Ovary (tissue), 9 donors: ENCODE data around the gene DUSP22. TPM values are rescaled to one million over a fixed set of nuclear protein-coding genes. Genes with fewer than 3 reads are reported as not detected.

Experiments
- DNase-seq, 5 donors: peaks; one replicate each; pipeline ENCODE4 v3.0.0-alpha.2; 2019 to 2020
- H3K27ac ChIP-seq, 2 donors: fragments of 200-600 bp; one replicate each; pipeline versions ENCODE4 v1.5.1 to v1.8.0; 2019 to 2022
- H3K27me3 ChIP-seq: fragments of 200-600 bp; one replicate; pipeline ENCODE4 v1.8.0; 2022
- H3K36me3 ChIP-seq: fragments of 200-600 bp; sonication (generic); one replicate; pipeline ENCODE4 v1.5.1; 2019
- H3K4me1 ChIP-seq: one replicate; pipeline ENCODE4 v1.8.1; 2013; ENCODE audit warnings: mild to moderate bottlenecking, moderate library complexity; ENCODE audit not compliant: insufficient read depth
- H3K4me3 ChIP-seq: fragments of 200-600 bp; sonication (generic); one replicate; pipeline ENCODE4 v1.5.1; 2017
- H3K9me3 ChIP-seq, 2 donors: fragments of 200-600 bp in 1 of 2; sonication (generic) in 1 of 2; one replicate each; pipeline versions ENCODE4 v1.5.1 to v1.8.1; 2013 to 2019; ENCODE audit warnings: mild to moderate bottlenecking in 1 of 2, moderate library complexity in 1 of 2
- EP300 ChIP-seq: sonication (generic); formaldehyde crosslinking; IDR thresholded peaks from one replicate; pipeline ENCODE4 v1.6.1; 2017; ENCODE audit warnings: antibody characterized with exemption
- POLR2A ChIP-seq: fragments of 450-650 bp; IDR thresholded peaks from one replicate; pipeline ENCODE4 v1.6.1; 2017; ENCODE audit warnings: antibody characterized with exemption, mild to moderate bottlenecking, moderate library complexity
- WGBS, 3 donors: extraction: QIAGEN DNeasy Blood & Tissue Kit in 1 of 3; methylation state at CpG; one replicate each; pipeline versions ENCODE4 v1.1.5 to v1.1.7; 2013 to 2017; 5-methylcytosine and 5-hydroxymethylcytosine counted together
- intact Hi-C, 4 donors: fragments of 100-400 bp; cut with DNase I; formaldehyde crosslinking; loops; one replicate each; pipeline versions ENCODE4 v1.11.0 to v1.15.1; 2022 to 2023
- polyA plus RNA-seq, 2 donors: library from polyadenylated mRNA; stranded (reverse); fragments of 200-250 nt in 1 of 2; fragments of 350-450 nt in 1 of 2; fragmentation: Illumina TruSeq in 1 of 2; extraction: RNeasy Lipid Tissue Mini Kit (QIAGEN cat#74804) in 1 of 2; gene quantifications; one replicate each; pipeline ENCODE4 v1.2.3, GENCODE V29; 2013 to 2014
- total RNA-seq, 7 donors: library from RNA; depleted of rRNA in 2 of 7; stranded (reverse); fragments of >200 nt in 2 of 7; fragmentation: NEBNext Ultra II Directional in 3 of 7; extraction: Animal tissue kit (Norgen Biotek cat#: 25700) in 3 of 7; gene quantifications; one replicate each; pipeline versions ENCODE4 v1.1.0 to v1.2.4, GENCODE V29; 2016 to 2023
- TF ChIP-seq, protein P1 (sequence below), 3 donors: fragments of 450-650 bp in 2 of 3; fragments of 200-600 bp in 1 of 3; IDR thresholded peaks; one replicate each; pipeline versions ENCODE4 v1.5.1 to v1.8.0; 2016 to 2022; ENCODE audit warnings: antibody characterized with exemption in 3 of 3, mild to moderate bottlenecking in 1 of 3
- donor health status: DM: no; HTN: no; CAD: no; lungs with moderate emphysema.
- donor health status: DM: no; HTN: no; CAD: no.
- donor health status: Bipolar disorder and iron deficiency.
- donor health status: DM: yes; HTN: yes; CAD: no.
- donor health status: DM: no; HTN: no; CAD: no.
- donor health status: DM: yes; HTN: yes; CAD: no.

DUSP22 gene
- total and polyA plus RNA-seq, 9 donors = 24.7 to 35.0 (median 29.3) TPM

DNA sequence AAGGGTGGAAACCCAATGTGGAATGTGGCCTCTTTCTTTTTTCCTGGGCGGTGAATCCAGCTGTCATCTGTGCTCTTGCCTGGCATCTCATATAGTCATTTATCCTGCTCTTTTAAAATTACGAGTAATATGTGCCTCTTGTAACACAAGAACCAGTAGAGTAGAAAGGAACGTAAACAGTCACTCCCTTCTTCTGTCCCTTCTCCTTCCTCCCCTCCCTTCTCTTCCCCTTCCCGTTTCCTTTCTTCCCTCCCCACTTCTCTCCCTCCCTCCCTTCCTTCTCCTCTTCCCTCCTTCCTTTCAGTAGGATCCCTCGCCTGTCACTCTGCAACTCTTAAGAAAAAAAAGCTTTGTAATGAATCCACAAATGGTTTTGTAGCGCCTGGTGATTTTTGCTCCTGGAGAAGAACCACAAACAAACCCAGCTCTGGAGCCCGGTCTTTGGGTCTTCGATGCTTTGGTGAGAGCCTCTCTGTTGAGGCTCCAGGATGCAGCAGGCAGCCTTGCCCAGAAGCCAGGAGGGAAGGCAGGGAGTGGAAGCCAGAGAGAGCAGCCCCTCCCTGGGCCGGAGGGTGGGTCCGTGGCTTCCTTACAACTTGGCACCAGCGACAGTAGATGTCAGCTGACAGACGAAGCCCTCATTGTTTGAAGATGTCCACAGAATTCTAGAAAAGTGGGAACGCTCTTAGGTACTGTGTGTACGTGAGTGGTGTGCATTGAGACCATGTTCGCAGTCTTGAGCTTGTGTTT lies 15.0 kb downstream of the DUSP22 start:
- TF ChIP-seq, protein P1, sequence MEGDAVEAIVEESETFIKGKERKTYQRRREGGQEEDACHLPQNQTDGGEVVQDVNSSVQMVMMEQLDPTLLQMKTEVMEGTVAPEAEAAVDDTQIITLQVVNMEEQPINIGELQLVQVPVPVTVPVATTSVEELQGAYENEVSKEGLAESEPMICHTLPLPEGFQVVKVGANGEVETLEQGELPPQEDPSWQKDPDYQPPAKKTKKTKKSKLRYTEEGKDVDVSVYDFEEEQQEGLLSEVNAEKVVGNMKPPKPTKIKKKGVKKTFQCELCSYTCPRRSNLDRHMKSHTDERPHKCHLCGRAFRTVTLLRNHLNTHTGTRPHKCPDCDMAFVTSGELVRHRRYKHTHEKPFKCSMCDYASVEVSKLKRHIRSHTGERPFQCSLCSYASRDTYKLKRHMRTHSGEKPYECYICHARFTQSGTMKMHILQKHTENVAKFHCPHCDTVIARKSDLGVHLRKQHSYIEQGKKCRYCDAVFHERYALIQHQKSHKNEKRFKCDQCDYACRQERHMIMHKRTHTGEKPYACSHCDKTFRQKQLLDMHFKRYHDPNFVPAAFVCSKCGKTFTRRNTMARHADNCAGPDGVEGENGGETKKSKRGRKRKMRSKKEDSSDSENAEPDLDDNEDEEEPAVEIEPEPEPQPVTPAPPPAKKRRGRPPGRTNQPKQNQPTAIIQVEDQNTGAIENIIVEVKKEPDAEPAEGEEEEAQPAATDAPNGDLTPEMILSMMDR (IDR thresholded peaks at IDR 0.05) = no peak
- no peak for TF ChIP-seq EP300
- TF ChIP-seq POLR2A = no peak
- H3K27me3 ChIP-seq = no peaks in the 10 kb centered on the region
- no peaks in the 10 kb centered on the region for H3K9me3 ChIP-seq
- no peak overlapping the region for H3K4me3 ChIP-seq
- H3K36me3 ChIP-seq = no peaks in the 10 kb centered on the region
- H3K4me1 ChIP-seq = no peaks in the 10 kb centered on the region
- no peak for DNase-seq
- WGBS, 3 donors = 68 to 82% (median 80%) methylated on average over 15 of the region's 15 CpGs
- intact Hi-C loops = no loop called here
- H3K27ac ChIP-seq = no peak overlapping the region

DNA sequence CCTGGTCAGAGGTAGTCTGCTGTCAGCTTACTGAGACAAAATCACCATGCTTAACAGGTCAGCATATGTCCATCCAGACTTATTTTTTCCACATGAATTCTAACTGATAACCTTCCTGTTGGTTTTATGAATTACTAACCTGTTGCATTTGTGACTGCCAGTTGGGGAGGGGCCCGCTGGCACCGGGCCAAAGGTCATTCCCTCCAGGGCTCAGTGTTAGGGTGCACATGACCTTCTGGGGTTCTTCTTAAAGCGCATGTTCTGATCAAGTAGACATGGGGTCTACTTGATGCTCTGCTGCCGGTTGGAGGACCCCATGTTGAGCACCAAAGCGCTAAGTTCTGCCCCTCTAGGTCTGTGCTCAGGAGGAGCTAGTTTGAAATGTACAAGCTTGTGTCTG lies 15.6 kb downstream of the DUSP22 start:
- Histone ChIP-seq H3K27me3 (no peaks in the 10 kb centered on the region), H3K9me3 (no peaks in the 10 kb centered on the region), H3K4me3 (no peak overlapping the region), H3K4me1 (no peaks in the 10 kb centered on the region), H3K27ac (no peak overlapping the region), H3K36me3 (no peaks in the 10 kb centered on the region)
- intact Hi-C loops = no loop called here
- no peak for TF ChIP-seq POLR2A
- TF ChIP-seq, protein P1 (IDR thresholded peaks at IDR 0.05) = no peak
- TF ChIP-seq EP300 = no peak
- 74 to 80% (median 75%) methylated on average over 5 of the region's 5 CpGs for WGBS, 3 donors
- DNase-seq = no peak

DNA sequence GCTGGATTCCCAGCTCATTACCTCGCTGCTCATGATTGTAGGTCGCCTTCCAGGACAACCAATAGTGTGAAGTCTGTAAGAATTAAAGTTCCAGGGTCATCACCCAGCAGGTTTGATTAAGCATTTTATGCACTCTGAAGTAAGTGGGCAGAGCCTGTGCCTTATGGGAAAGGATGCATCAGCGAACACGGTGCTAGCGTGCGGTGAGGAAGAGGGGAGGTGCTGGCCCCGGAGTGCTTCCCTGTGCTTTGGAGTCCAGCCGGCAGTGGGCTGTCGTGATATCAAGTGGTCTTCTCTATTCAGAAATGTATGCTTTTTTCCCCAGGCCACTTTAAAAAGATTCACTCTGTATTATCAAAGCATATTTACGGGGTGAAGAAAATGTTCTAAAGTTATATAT lies 16.0 kb downstream of the DUSP22 start:
- no peak overlapping the region for H3K4me3 ChIP-seq
- intact Hi-C loops = no loop called here
- TF ChIP-seq, protein P1 (IDR thresholded peaks at IDR 0.05) = no peak
- TF ChIP-seq EP300 = no peak
- TF ChIP-seq POLR2A = no peak
- no peak overlapping the region for H3K27ac ChIP-seq
- WGBS, 3 donors = 85 to 89% (median 88%) methylated on average over 10 of the region's 10 CpGs
- no peaks in the 10 kb centered on the region for H3K27me3 ChIP-seq
- H3K36me3 ChIP-seq = no peaks in the 10 kb centered on the region
- no peaks in the 10 kb centered on the region for H3K4me1 ChIP-seq
- no peaks in the 10 kb centered on the region for H3K9me3 ChIP-seq
- DNase-seq = no peak

DNA sequence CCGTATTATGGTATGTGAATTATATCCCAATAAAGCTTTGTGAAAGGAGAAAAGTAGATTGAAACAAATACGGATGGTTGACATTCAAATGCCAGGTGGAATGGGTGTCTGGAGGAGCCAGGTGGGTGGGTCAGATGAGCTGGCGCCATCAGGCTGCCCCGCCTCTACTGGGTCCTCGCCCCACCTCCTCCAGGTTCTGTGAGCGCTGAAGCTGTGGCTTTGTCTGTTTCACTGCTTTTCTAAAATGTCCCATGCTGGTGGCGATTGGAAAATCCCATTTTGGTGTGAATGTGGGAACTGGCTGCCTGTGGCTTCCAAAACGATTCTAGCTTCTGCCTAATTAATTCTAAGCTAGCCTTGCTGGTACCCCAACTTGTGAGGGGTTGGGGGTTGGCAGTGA lies 16.5 kb downstream of the DUSP22 start:
- H3K4me3 ChIP-seq = no peak overlapping the region
- no peaks in the 10 kb centered on the region for H3K27me3 ChIP-seq
- H3K4me1 ChIP-seq = no peaks in the 10 kb centered on the region
- 76 to 83% (median 80%) methylated on average over 8 of the region's 8 CpGs for WGBS, 3 donors
- TF ChIP-seq, protein P1 (IDR thresholded peaks at IDR 0.05) = no peak
- TF ChIP-seq POLR2A = no peak
- TF ChIP-seq EP300 = no peak
- no peak for DNase-seq
- no peaks in the 10 kb centered on the region for H3K36me3 ChIP-seq
- H3K27ac ChIP-seq = no peak overlapping the region
- intact Hi-C loops = no loop called here
- H3K9me3 ChIP-seq = no peaks in the 10 kb centered on the region
